Peyer's patch (tissue), 4 donors: ENCODE measurements around the gene TM6SF1.

ENCODE experiments used
- POLR2A ChIP-seq, 2 donors: fragments of 450-650 bp; IDR thresholded peaks; one replicate each; pipeline ENCODE4 v1.5.1; 2017; ENCODE audit warnings: antibody characterized with exemption in 2 of 2, mild to moderate bottlenecking in 2 of 2, moderate library complexity in 2 of 2
- TF ChIP-seq, protein P1 (sequence below), 6 experiments: fragments of 450-650 bp in 4 of 6; fragments of 200-600 bp in 2 of 6; sonication (generic) in 1 of 6; IDR thresholded peaks; one replicate each; pipeline ENCODE4 v1.5.1; 2017 to 2019; ENCODE audit warnings: antibody characterized with exemption in 6 of 6, mild to moderate bottlenecking in 3 of 6, moderate library complexity in 1 of 6

- TF ChIP-seq, protein P1, sequence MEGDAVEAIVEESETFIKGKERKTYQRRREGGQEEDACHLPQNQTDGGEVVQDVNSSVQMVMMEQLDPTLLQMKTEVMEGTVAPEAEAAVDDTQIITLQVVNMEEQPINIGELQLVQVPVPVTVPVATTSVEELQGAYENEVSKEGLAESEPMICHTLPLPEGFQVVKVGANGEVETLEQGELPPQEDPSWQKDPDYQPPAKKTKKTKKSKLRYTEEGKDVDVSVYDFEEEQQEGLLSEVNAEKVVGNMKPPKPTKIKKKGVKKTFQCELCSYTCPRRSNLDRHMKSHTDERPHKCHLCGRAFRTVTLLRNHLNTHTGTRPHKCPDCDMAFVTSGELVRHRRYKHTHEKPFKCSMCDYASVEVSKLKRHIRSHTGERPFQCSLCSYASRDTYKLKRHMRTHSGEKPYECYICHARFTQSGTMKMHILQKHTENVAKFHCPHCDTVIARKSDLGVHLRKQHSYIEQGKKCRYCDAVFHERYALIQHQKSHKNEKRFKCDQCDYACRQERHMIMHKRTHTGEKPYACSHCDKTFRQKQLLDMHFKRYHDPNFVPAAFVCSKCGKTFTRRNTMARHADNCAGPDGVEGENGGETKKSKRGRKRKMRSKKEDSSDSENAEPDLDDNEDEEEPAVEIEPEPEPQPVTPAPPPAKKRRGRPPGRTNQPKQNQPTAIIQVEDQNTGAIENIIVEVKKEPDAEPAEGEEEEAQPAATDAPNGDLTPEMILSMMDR (IDR thresholded peaks at IDR 0.05), result no peak
- no peak for TF ChIP-seq POLR2A (IDR thresholded peaks at IDR 0.05)
Observed at GRCh38 chr15:83098079-83098478, 9.4 kb upstream of the TM6SF1 start.
